Measurements from ENCODE around the gene ARG2. TPM values are rescaled to one million over a fixed set of nuclear protein-coding genes. Genes with fewer than 3 reads are reported as not detected.

Gene ARG2
- total RNA-seq, 2 experiments from 2014 or later, result 5.5 to 5.6 TPM

Other genes with a start within 250 kb of the ARG2 start
- 1 to 10 TPM; 1.1 to 1.2 TPM for gene PLEK2, start 207.8 kb upstream of the ARG2 start, total RNA-seq
- gene TMEM229B, start 131.2 kb upstream of the ARG2 start, total RNA-seq, result 1 to 10 TPM; 1.5 TPM
- gene PLEKHH1, start 86.6 kb upstream of the ARG2 start, total RNA-seq, result 1 to 10 TPM; 1.6 to 2.0 TPM
- 10 to 100 TPM; 21.6 to 22.7 TPM for gene PIGH, start 19.7 kb upstream of the ARG2 start, total RNA-seq
- 10 to 100 TPM; 83.5 to 84.0 TPM for gene VTI1B, start 54.7 kb downstream of the ARG2 start, total RNA-seq
- gene RDH11, start 75.8 kb downstream of the ARG2 start, total RNA-seq, result 10 to 100 TPM; 59.1 to 60.6 TPM
- not detected for gene RDH12, start 82.0 kb downstream of the ARG2 start, total RNA-seq
- gene ZFYVE26, start 196.7 kb downstream of the ARG2 start, total RNA-seq, result 10 to 100 TPM; 18.6 to 18.9 TPM
- gene RAD51B, start 199.9 kb downstream of the ARG2 start, total RNA-seq, result 10 to 100 TPM; 25.0 to 26.0 TPM

Data from activated CD8-positive, alpha-beta memory T cell treated with anti-CD3 and anti-CD28 coated beads for 36 hours (primary cell).